Karpas-422 (cell line): ENCODE measurements around the gene CABLES1. TPM values are rescaled to one million over a fixed set of nuclear protein-coding genes. Genes with fewer than 3 reads are reported as not detected.
"Not testable (repeated sequence)": the region's sequence is repeated elsewhere in the genome, so short reads cannot be mapped to it uniquely, and the experiment has no call there.

Experiments
- DNase-seq: peaks from one replicate; pipeline ENCODE4 v3.0.0-alpha.2; 2015
- H2AFZ ChIP-seq: fragments of 200-600 bp; sonication (generic); 2 replicates; pipeline ENCODE4 v1.6.1; 2014; ENCODE audit warnings: antibody characterized with exemption, low read length, mixed read lengths
- H3K27ac ChIP-seq: fragments of 200-600 bp; sonication (generic); 2 replicates; pipeline ENCODE4 v1.5.1; 2014; ENCODE audit warnings: mild to moderate bottlenecking, low read length, moderate library complexity
- H3K27me3 ChIP-seq: fragments of 200-600 bp; sonication (generic); 2 replicates; pipeline ENCODE4 v1.6.1; 2014; ENCODE audit warnings: low read length, mixed read lengths
- H3K36me3 ChIP-seq: fragments of 200-600 bp; sonication (generic); 2 replicates; pipeline ENCODE4 v1.6.1; 2014; ENCODE audit warnings: low read length, mixed read lengths; ENCODE audit not compliant: insufficient read depth
- H3K4me1 ChIP-seq: fragments of 200-600 bp; sonication (generic); 2 replicates; pipeline ENCODE4 v1.6.1; 2014; ENCODE audit warnings: mild to moderate bottlenecking, low read length, mixed read lengths
- H3K4me2 ChIP-seq: fragments of 200-600 bp; sonication (generic); 2 replicates; pipeline ENCODE4 v1.6.1; 2014; ENCODE audit warnings: low read length, low read depth, mild to moderate bottlenecking; ENCODE audit not compliant: poor library complexity, severe bottlenecking
- H3K4me3 ChIP-seq: fragments of 200-600 bp; sonication (generic); 2 replicates; pipeline ENCODE4 v1.5.1; 2014; ENCODE audit warnings: mild to moderate bottlenecking, antibody characterized with exemption, low read length, mixed read lengths
- H3K79me2 ChIP-seq: fragments of 200-600 bp; sonication (generic); 2 replicates; pipeline ENCODE4 v1.6.1; 2014; ENCODE audit warnings: mild to moderate bottlenecking, low read length, mixed read lengths
- H3K9ac ChIP-seq: fragments of 200-600 bp; sonication (generic); 2 replicates; pipeline ENCODE4 v1.6.0; 2014; ENCODE audit warnings: low read length
- H3K9me2 ChIP-seq: fragments of 200-600 bp; sonication (generic), shearing (Covaris generic); replicated peaks from 2 replicates; pipeline ENCODE4 v1.6.0; 2014; ENCODE audit warnings: mild to moderate bottlenecking, low read length, moderate library complexity; ENCODE audit not compliant: insufficient read depth
- H3K9me3 ChIP-seq: fragments of 300-700, 200-600 bp; sonication (generic); 2 replicates; pipeline ENCODE4 v1.6.1; 2014; ENCODE audit warnings: low read length, mixed read lengths
- H4K20me1 ChIP-seq: fragments of 200-600 bp; sonication (generic); 2 replicates; pipeline ENCODE4 v1.6.1; 2014; ENCODE audit warnings: mild to moderate bottlenecking, antibody characterized with exemption, low read length, low read depth; ENCODE audit not compliant: insufficient read depth
- total RNA-seq: library from RNA; depleted of rRNA; stranded (reverse); fragments of >200 nt; shearing (Covaris generic); gene quantifications from 2 replicates; pipeline ENCODE4 v1.2.3, GENCODE V29; 2014; ENCODE audit warnings: low replicate concordance

CABLES1 gene
- total RNA-seq, 1 experiment from 2014 or later = not detected

DNA sequence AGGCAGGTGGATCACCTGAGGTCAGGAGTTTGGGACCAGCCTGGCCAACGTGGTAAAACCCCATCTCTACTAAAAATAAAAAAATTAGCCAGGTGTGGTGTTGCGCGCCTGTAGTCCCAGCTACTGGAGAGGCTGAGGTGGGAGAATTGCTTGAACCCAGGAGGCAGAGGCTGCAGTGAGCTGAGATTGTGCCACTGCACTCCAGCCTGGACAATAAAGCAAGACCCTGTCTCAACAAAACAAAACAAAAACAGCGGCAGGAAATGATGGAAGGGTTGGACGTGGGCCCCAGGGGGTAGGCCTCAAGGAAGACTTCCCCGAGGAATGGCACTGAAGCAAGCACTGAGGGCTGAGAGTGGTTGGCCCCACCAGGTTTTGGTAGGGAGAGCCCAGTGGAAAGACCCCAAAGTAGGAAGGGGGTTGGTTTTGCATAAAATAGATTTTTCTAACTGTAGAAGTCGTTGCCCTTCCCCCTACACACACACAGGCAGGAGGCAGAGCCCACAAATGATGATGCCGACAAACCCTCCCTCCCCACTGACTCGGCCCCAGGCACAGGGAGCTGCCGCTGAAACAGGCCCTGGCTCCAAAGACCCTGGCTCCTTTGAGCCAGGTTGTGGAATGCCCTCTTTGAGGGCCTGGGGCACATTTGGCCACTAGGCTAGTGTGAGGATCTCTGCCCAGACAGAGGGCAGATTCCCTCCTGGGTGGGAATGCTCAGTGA lies 104.8 kb downstream of the CABLES1 start:
- Histone ChIP-seq H3K4me1 (peaks cover 66% of the 10 kb centered on the region), H3K79me2 (no peaks in the 10 kb centered on the region), H3K27me3 (no peaks in the 10 kb centered on the region), H3K9me2 (no peaks in the 10 kb centered on the region), H3K27ac (no peak overlapping the region), H3K36me3 (no peaks in the 10 kb centered on the region), H3K9me3 (no peaks in the 10 kb centered on the region), H3K4me2 (no peak overlapping the region), H2AFZ (no peak overlapping the region), H3K4me3 (no peak overlapping the region), H4K20me1 (no peaks in the 10 kb centered on the region), H3K9ac (no peak overlapping the region)
- DNase-seq = no peak

DNA sequence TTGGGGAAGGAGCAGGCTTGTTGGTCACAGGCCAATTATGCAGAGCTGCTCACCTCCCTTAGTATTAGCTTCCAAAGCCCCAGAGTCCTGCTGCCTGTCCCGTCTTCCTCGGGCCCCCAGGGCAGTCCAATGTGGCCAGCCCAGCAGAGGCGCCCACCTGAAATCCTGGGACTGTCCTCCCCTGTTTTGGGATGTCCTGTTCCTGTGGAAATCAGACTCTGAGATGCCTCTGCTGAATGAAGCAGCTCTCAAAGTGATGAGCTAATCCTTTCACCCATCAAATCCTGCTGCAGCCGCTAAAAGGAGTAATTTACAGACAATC lies 105.3 kb downstream of the CABLES1 start:
- H3K27ac ChIP-seq = no peak overlapping the region
- H3K4me1 ChIP-seq = peaks cover 61% of the 10 kb centered on the region

GRCh38 chr18:23241833-23242496 lies 106.7 kb downstream of the CABLES1 start:
- peak overlapping the region; percentile 37 for H3K4me2 ChIP-seq
- H3K9me2 ChIP-seq, H3K27me3 ChIP-seq, H3K9me3 ChIP-seq, H4K20me1 ChIP-seq, H3K36me3 ChIP-seq, H2AFZ ChIP-seq, H3K79me2 ChIP-seq, H3K4me3 ChIP-seq: not testable (repeated sequence)
- peak; percentile 65 for DNase-seq
- H3K27ac ChIP-seq = peak overlapping the region; percentile 74
- peaks cover 55% of the 10 kb centered on the region for H3K4me1 ChIP-seq
- 0 out of 2 replicates have a peak overlapping the region, but pooled peaks have one; percentile 37 for H3K9ac ChIP-seq

More for the DNA sequence above, 105.3 kb downstream of the CABLES1 start:
- Histone ChIP-seq H3K27me3 (no peaks in the 10 kb centered on the region), H3K9ac (no peak overlapping the region), H3K9me3 (no peaks in the 10 kb centered on the region), H3K4me3 (no peak overlapping the region), H4K20me1 (no peaks in the 10 kb centered on the region), H3K79me2 (no peaks in the 10 kb centered on the region), H3K36me3 (no peaks in the 10 kb centered on the region), H3K9me2 (no peaks in the 10 kb centered on the region), H3K4me2 (no peak overlapping the region), H2AFZ (no peak overlapping the region)
- no peak for DNase-seq

GRCh38 chr18:23243178-23243577 lies 107.9 kb downstream of the CABLES1 start:
- H3K9ac ChIP-seq = no peak overlapping the region
- no peak overlapping the region for H3K4me2 ChIP-seq
- DNase-seq = peak; percentile 66
- H3K4me1 ChIP-seq = peaks cover 43% of the 10 kb centered on the region
- no peaks in the 10 kb centered on the region for H3K9me3 ChIP-seq
- H2AFZ ChIP-seq = no peak overlapping the region
- no peaks in the 10 kb centered on the region for H4K20me1 ChIP-seq
- no peaks in the 10 kb centered on the region for H3K36me3 ChIP-seq
- H3K4me3 ChIP-seq = no peak overlapping the region
- H3K27me3 ChIP-seq = no peaks in the 10 kb centered on the region
- no peaks in the 10 kb centered on the region for H3K79me2 ChIP-seq
- no peaks in the 10 kb centered on the region for H3K9me2 ChIP-seq
- no peak overlapping the region; the same call in 1 of the 2 replicates for H3K27ac ChIP-seq

DNA sequence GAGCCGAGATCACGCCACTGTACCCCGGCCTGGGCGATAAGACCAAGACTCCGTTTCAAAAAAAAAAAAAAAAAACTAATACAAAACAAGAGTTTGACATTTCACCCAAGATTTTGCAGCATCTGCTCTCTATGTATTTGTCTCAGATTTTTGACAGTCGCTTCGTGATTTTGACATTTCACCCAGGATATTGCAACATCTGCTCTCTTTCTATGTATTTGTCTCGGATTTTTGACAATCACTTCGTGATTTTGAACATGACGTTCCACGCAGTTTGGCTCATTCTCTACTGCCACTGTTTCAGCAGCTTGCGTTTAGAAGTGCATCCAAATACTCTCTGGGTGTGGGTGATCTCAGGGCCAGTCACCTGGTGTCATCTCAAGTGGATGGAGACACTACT lies 108.5 kb downstream of the CABLES1 start:
- no peak overlapping the region for H2AFZ ChIP-seq
- DNase-seq = no peak
- no peaks in the 10 kb centered on the region for H3K79me2 ChIP-seq
- no peaks in the 10 kb centered on the region for H3K27me3 ChIP-seq
- no peak overlapping the region for H3K27ac ChIP-seq
- H3K9me3 ChIP-seq = no peaks in the 10 kb centered on the region
- no peaks in the 10 kb centered on the region for H3K36me3 ChIP-seq
- no peak overlapping the region for H3K9ac ChIP-seq
- H3K4me3 ChIP-seq = no peak overlapping the region
- no peaks in the 10 kb centered on the region for H3K9me2 ChIP-seq
- no peak overlapping the region for H3K4me2 ChIP-seq
- H3K4me1 ChIP-seq = peaks cover 37% of the 10 kb centered on the region
- no peaks in the 10 kb centered on the region for H4K20me1 ChIP-seq

- H3K9me3 ChIP-seq = no peaks in the 10 kb centered on the region
Measured at GRCh38 chr18:23244401-23244800, 109.1 kb downstream of the CABLES1 start.

DNA sequence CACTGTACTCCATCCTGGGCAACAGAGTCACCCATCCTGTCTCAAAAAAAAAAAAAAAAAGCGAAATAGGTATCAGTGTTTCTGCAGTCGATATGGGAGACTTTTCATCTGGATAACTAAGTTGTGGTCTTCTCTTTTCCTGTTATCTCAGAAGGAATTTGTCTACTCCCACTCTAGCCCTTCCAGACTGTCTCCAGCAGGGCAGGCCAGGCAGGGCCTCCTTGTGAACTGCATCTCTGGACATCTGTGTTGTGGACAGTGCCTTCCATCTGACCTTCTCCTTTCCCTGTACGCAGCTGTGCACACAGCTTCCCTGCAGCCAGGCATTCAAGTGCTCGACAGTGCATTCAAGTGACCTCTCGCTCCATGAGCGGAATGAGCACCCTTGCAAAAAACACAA lies 110.2 kb downstream of the CABLES1 start:
- Histone ChIP-seq H2AFZ (no peak overlapping the region), H3K27me3 (no peaks in the 10 kb centered on the region), H4K20me1 (no peaks in the 10 kb centered on the region), H3K4me1 (peaks cover 24% of the 10 kb centered on the region), H3K4me3 (no peak overlapping the region), H3K9me3 (no peaks in the 10 kb centered on the region), H3K4me2 (no peak overlapping the region), H3K27ac (no peak overlapping the region), H3K9ac (no peak overlapping the region), H3K36me3 (no peaks in the 10 kb centered on the region), H3K79me2 (no peaks in the 10 kb centered on the region), H3K9me2 (no peaks in the 10 kb centered on the region)
- DNase-seq = no peak

More at GRCh38 chr18:23244401-23244800, 109.1 kb downstream of the CABLES1 start:
- peaks cover 31% of the 10 kb centered on the region for H3K4me1 ChIP-seq
- no peaks in the 10 kb centered on the region for H3K36me3 ChIP-seq
- no peak overlapping the region for H3K27ac ChIP-seq
- H3K9me2 ChIP-seq = no peaks in the 10 kb centered on the region
- no peaks in the 10 kb centered on the region for H4K20me1 ChIP-seq
- H3K79me2 ChIP-seq = no peaks in the 10 kb centered on the region
- H3K27me3 ChIP-seq = no peaks in the 10 kb centered on the region
- no peak overlapping the region for H3K4me3 ChIP-seq
- no peak for DNase-seq
- no peak overlapping the region for H2AFZ ChIP-seq
- H3K4me2 ChIP-seq = no peak overlapping the region
- H3K9ac ChIP-seq = no peak overlapping the region

DNA sequence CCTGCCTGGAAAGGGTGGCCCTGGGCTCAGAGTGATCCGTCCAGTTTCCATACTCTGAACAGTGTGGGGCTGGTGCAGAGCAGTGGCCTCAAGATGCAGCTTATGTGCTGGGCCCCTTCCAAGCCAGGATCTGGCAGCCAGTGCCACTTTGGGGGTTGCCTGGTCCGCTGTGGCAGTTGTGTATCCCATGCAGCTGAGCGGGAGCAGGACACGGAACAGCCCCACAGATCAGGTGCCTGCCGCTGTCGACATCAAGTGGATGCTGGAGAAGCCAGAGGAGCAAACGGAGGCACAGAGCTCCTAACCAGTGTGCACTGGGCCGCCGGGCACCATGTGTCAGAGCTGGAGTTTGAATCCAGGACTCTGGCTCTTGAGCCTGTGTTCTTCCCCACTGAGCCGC lies 112.0 kb downstream of the CABLES1 start:
- H3K79me2 ChIP-seq = no peaks in the 10 kb centered on the region
- no peak overlapping the region for H3K9ac ChIP-seq
- H3K4me1 ChIP-seq = peaks cover 11% of the 10 kb centered on the region
- H2AFZ ChIP-seq = no peak overlapping the region
- DNase-seq = no peak
- H3K9me2 ChIP-seq = no peaks in the 10 kb centered on the region
- H3K27ac ChIP-seq = no peak overlapping the region
- H3K27me3 ChIP-seq = no peaks in the 10 kb centered on the region
- no peaks in the 10 kb centered on the region for H3K9me3 ChIP-seq
- H4K20me1 ChIP-seq = no peaks in the 10 kb centered on the region
- no peak overlapping the region for H3K4me3 ChIP-seq
- no peak overlapping the region for H3K4me2 ChIP-seq
- H3K36me3 ChIP-seq = no peaks in the 10 kb centered on the region
